PC-9 (cell line): ENCODE measurements around the gene MTMR4. TPM values are rescaled to one million over a fixed set of nuclear protein-coding genes. Genes with fewer than 3 reads are reported as not detected.

Source experiments
- BruUV-seq: library from RNA; stranded (reverse); fragments of 400-500 nt; replicated peaks from 2 replicates; lab custom pipeline; 2021; lab: Mats Ljungman, UMichigan
- CTCF ChIA-PET: fragments of 300-600 bp; sonication (Branson Sonifier 250); formaldehyde crosslinking; loops from one replicate; lab custom pipeline; 2022; ENCODE audit warnings: antibody characterized with exemption; lab: Charles Lee
- POLR2A ChIA-PET: fragments of 300-600 bp; sonication (Branson Sonifier 250); formaldehyde crosslinking; loops from one replicate; lab custom pipeline; 2022; ENCODE audit warnings: antibody characterized with exemption; ENCODE audit not compliant: unreplicated experiment; lab: Charles Lee
- DNase-seq, 2 experiments: peaks; one replicate each; pipeline versions ENCODE4 v3.0.0 to v3.0.0-alpha.2; 2015 to 2022; ENCODE audit warnings: mixed read lengths in 1 of 2
- H2AFZ ChIP-seq: fragments of 200-600 bp; sonication (generic); 2 replicates; pipeline ENCODE4 v1.8.1; 2017; ENCODE audit warnings: antibody characterized with exemption
- H3F3A ChIP-seq: fragments of 200-600 bp; sonication (generic); 2 replicates; pipeline ENCODE4 v1.8.1; 2017; ENCODE audit warnings: antibody characterized with exemption, mild to moderate bottlenecking, low read depth; ENCODE audit not compliant: insufficient read depth
- H3K27ac ChIP-seq: fragments of 200-600 bp; sonication (generic); 2 replicates; pipeline ENCODE4 v1.6.1; 2016; ENCODE audit warnings: mixed run types
- H3K27me3 ChIP-seq: fragments of 200-600 bp; sonication (generic); 2 replicates; pipeline ENCODE4 v1.6.1; 2016; ENCODE audit warnings: low read depth, mixed run types; ENCODE audit not compliant: insufficient read depth
- H3K36me3 ChIP-seq: fragments of 200-600 bp; sonication (generic); 2 replicates; pipeline ENCODE4 v1.6.1; 2016; ENCODE audit warnings: low read depth, mixed run types
- H3K4me1 ChIP-seq: fragments of 200-600 bp; sonication (generic); replicated peaks from 2 replicates; pipeline ENCODE4 v1.6.1; 2016; ENCODE audit warnings: mixed run types; ENCODE audit not compliant: insufficient read depth
- H3K4me2 ChIP-seq: fragments of 200-600 bp; sonication (generic); 2 replicates; pipeline ENCODE4 v1.6.1; 2017; ENCODE audit warnings: mixed run types
- H3K4me3 ChIP-seq: fragments of 200-600 bp; sonication (generic); 2 replicates; pipeline ENCODE4 v1.6.1; 2016; ENCODE audit warnings: mixed run types
- H3K79me2 ChIP-seq: fragments of 200-600 bp; sonication (generic); 2 replicates; pipeline ENCODE4 v1.6.1; 2017; ENCODE audit warnings: low read depth, mixed run types
- H3K9me2 ChIP-seq: fragments of 200-600 bp; sonication (generic); 2 replicates; pipeline ENCODE4 v1.8.1; 2017; ENCODE audit warnings: mild to moderate bottlenecking; ENCODE audit not compliant: insufficient read depth
- H3K9me3 ChIP-seq: fragments of 200-600 bp; sonication (generic); 2 replicates; pipeline ENCODE4 v1.8.1; 2016; ENCODE audit warnings: low read depth; ENCODE audit not compliant: insufficient read depth
- H4K20me1 ChIP-seq: fragments of 200-600 bp; sonication (generic); 2 replicates; pipeline ENCODE4 v1.8.1; 2017; ENCODE audit not compliant: insufficient read depth
- CTCF ChIP-seq: fragments of 200-600 bp; sonication (generic); conservative IDR thresholded peaks from 2 replicates; pipeline ENCODE4 v1.6.1; 2017; ENCODE audit warnings: mixed run types, antibody characterized with exemption, mild to moderate bottlenecking, moderate library complexity
- EZH2 ChIP-seq: fragments of 200-600 bp; sonication (generic); IDR thresholded peaks from 2 replicates; pipeline ENCODE4 v1.8.0; 2017; ENCODE audit warnings: antibody characterized with exemption, low read depth
- intact Hi-C: fragments of 100-400 bp; cut with micrococcal nuclease; formaldehyde crosslinking; loops from one replicate; pipeline ENCODE4 v1.10.0; 2022; ENCODE audit not compliant: unreplicated experiment
- total RNA-seq: library from RNA; stranded (reverse); gene quantifications from 2 replicates; pipeline ENCODE4 v1.2.3, GENCODE V29; 2021

The MTMR4 gene
- total RNA-seq, 1 experiment from 2014 or later = 35.1 TPM

- no peak for DNase-seq
- no peaks in the 10 kb centered on the region for H4K20me1 ChIP-seq
- H3K79me2 ChIP-seq = no peaks in the 10 kb centered on the region
- no peak overlapping the region for H3K4me2 ChIP-seq
- H3K9me2 ChIP-seq = no peaks in the 10 kb centered on the region
- no peaks in the 10 kb centered on the region for H3K27me3 ChIP-seq
- no peaks in the 10 kb centered on the region for H3F3A ChIP-seq
- no peak overlapping the region for H3K4me3 ChIP-seq
- POLR2A ChIA-PET = no interaction called here
- TF ChIP-seq EZH2 (no peak), CTCF (no peak)
- H3K36me3 ChIP-seq = no peaks in the 10 kb centered on the region
- intact Hi-C loops = no loop called here
- H3K4me1 ChIP-seq = no peaks in the 10 kb centered on the region
- H3K9me3 ChIP-seq = no peaks in the 10 kb centered on the region
- H3K27ac ChIP-seq = no peak overlapping the region
- BruUV-seq = no TSS peak
- no peak overlapping the region for H2AFZ ChIP-seq
- CTCF ChIA-PET = no interaction called here
Observed at GRCh38 chr17:58480090-58480489, 34.3 kb downstream of the MTMR4 start.

- POLR2A ChIA-PET = no interaction called here
- H4K20me1 ChIP-seq = no peaks in the 10 kb centered on the region
- no peak overlapping the region for H3K4me3 ChIP-seq
- TF ChIP-seq EZH2 = no peak
- TF ChIP-seq CTCF = no peak
- DNase-seq = no peak
- BruUV-seq = no TSS peak
- H2AFZ ChIP-seq = no peak overlapping the region
- no peaks in the 10 kb centered on the region for H3K27me3 ChIP-seq
- H3K27ac ChIP-seq = no peak overlapping the region
- intact Hi-C loops = no loop called here
- H3K9me2 ChIP-seq = no peaks in the 10 kb centered on the region
- no peaks in the 10 kb centered on the region for H3F3A ChIP-seq
- H3K79me2 ChIP-seq = no peaks in the 10 kb centered on the region
- H3K4me1 ChIP-seq = no peaks in the 10 kb centered on the region
- H3K4me2 ChIP-seq = no peak overlapping the region
- CTCF ChIA-PET = no interaction called here
- no peaks in the 10 kb centered on the region for H3K9me3 ChIP-seq
- no peaks in the 10 kb centered on the region for H3K36me3 ChIP-seq
Observed at GRCh38 chr17:58476812-58477211, 37.6 kb downstream of the MTMR4 start.

- no peak overlapping the region for H3K4me2 ChIP-seq
- ChIA-PET CTCF (no interaction called here), POLR2A (no interaction called here)
- no peaks in the 10 kb centered on the region for H3K4me1 ChIP-seq
- no peaks in the 10 kb centered on the region for H3K9me2 ChIP-seq
- no peaks in the 10 kb centered on the region for H4K20me1 ChIP-seq
- no peak overlapping the region for H2AFZ ChIP-seq
- H3K27ac ChIP-seq = no peak overlapping the region
- H3K79me2 ChIP-seq = no peaks in the 10 kb centered on the region
- no peaks in the 10 kb centered on the region for H3F3A ChIP-seq
- no peaks in the 10 kb centered on the region for H3K27me3 ChIP-seq
- H3K36me3 ChIP-seq = no peaks in the 10 kb centered on the region
- intact Hi-C loops = no loop called here
- no peaks in the 10 kb centered on the region for H3K9me3 ChIP-seq
- BruUV-seq = no TSS peak
- DNase-seq = no peak
- H3K4me3 ChIP-seq = no peak overlapping the region
- no peak for TF ChIP-seq EZH2
- TF ChIP-seq CTCF = no peak
Observed at GRCh38 chr17:58475985-58476384, 38.5 kb downstream of the MTMR4 start.
